HG03139 (cell line): ENCODE measurements around the gene BAG5.
A peak's percentile ranks its signal among the peaks of the same experiment; 100 is the strongest.
"Not testable (repeated sequence)": the region's sequence is repeated elsewhere in the genome, so short reads cannot be mapped to it uniquely, and the experiment has no call there.

Experiments used
- ATAC-seq: cut with Tn5 transposase; IDR thresholded peaks from one replicate; pipeline ENCODE4 v1.9.1; 2021; ENCODE audit not compliant: unreplicated experiment

Gene BAG5

GRCh38 chr14:103535081-103535890, 27.2 kb downstream of the BAG5 start:
- ATAC-seq: no peak

- ATAC-seq: no peak
These were observed 27.8 kb downstream of the BAG5 start for GRCh38 chr14:103534576-103535061.

- ATAC-seq: no peak
These were observed 28.4 kb downstream of the BAG5 start for GRCh38 chr14:103533999-103534575.

- no peak for ATAC-seq
These were observed 29.1 kb downstream of the BAG5 start for GRCh38 chr14:103533137-103533998.

GRCh38 chr14:103532216-103533136, 30.0 kb downstream of the BAG5 start:
- no peak for ATAC-seq

- ATAC-seq: no peak
These were observed 30.8 kb downstream of the BAG5 start for GRCh38 chr14:103531421-103532215.

- ATAC-seq: no peak
These were observed 31.6 kb downstream of the BAG5 start for GRCh38 chr14:103530831-103531230.

GRCh38 chr14:103530390-103530789, 32.1 kb downstream of the BAG5 start:
- no peak for ATAC-seq

- no peak for ATAC-seq
These were observed 32.8 kb downstream of the BAG5 start for GRCh38 chr14:103529383-103530365.

- ATAC-seq: peak; percentile 52
These were observed 33.7 kb downstream of the BAG5 start, which contains the start of gene TRMT61A for GRCh38 chr14:103528587-103529382. TSS of gene TRMT61A (plus strand) at chr14:103529196. CDS start at chr14:103529979, 783 bp downstream.

GRCh38 chr14:103528146-103528586, 34.3 kb downstream of the BAG5 start:
- no peak for ATAC-seq

- peak; percentile 41 for ATAC-seq
These were observed 34.9 kb downstream of the BAG5 start for GRCh38 chr14:103527408-103528145.

- no peak for ATAC-seq
These were observed 35.6 kb downstream of the BAG5 start for GRCh38 chr14:103526914-103527248.

GRCh38 chr14:103526247-103526913, 36.1 kb downstream of the BAG5 start:
- no peak for ATAC-seq

- not testable (repeated sequence) for ATAC-seq
These were observed 36.8 kb downstream of the BAG5 start for GRCh38 chr14:103525430-103526246.
